Endothelial cell of umbilical vein (primary cell): ENCODE results near the gene THEMIS2. TPM values are rescaled to one million over a fixed set of nuclear protein-coding genes. Genes with fewer than 3 reads are reported as not detected.

ENCODE experiments used
- BruUV-seq: library from RNA; stranded (reverse); fragments of 400-500 nt; replicated peaks from 2 replicates; lab custom pipeline; 2021; lab: Mats Ljungman, UMichigan
- CTCF ChIA-PET: fragments of 300-600, 350-600 bp; sonication (Branson Sonifier 250); formaldehyde crosslinking; loops from one replicate; lab custom pipeline; 2021; ENCODE audit warnings: antibody characterized with exemption, inconsistent platforms; lab: Charles Lee
- POLR2A ChIA-PET: fragments of 300-600, 350-600 bp; sonication (Branson Sonifier 250); formaldehyde crosslinking; loops from one replicate; lab custom pipeline; 2021; ENCODE audit warnings: antibody characterized with exemption, inconsistent platforms; lab: Charles Lee
- DNase-seq: peaks from one replicate; pipeline ENCODE4 v3.0.0-alpha.2; 2011; ENCODE audit warnings: low read depth, low spot score
- FAIRE-seq: peaks from 2 replicates; lab custom pipeline; 2011; peaks lifted over from hg19 to GRCh38; lab: Jason Lieb, UNC
- H2AFZ ChIP-seq: 2 replicates; pipeline ENCODE4 v1.6.0; 2012; ENCODE audit warnings: low read depth, low read length, control low read depth, inconsistent platforms
- H3K27ac ChIP-seq: 2 replicates; pipeline ENCODE4 v1.5.1; 2011; ENCODE audit warnings: low read depth, mild to moderate bottlenecking, control low read depth, low read length, moderate library complexity; ENCODE audit not compliant: insufficient read depth
- H3K27me3 ChIP-seq, 2 experiments: 2 replicates each; pipeline versions ENCODE4 v1.6.0 to v1.6.1; 2011; ENCODE audit warnings: low read length in 2 of 2, mixed read lengths in 1 of 2; ENCODE audit not compliant: control insufficient read depth in 2 of 2, insufficient read depth in 2 of 2
- H3K36me3 ChIP-seq, 2 experiments: 2 replicates in 1 of 2; 3 replicates in 1 of 2; pipeline ENCODE4 v1.5.1; 2011; ENCODE audit warnings: low read length in 2 of 2, mild to moderate bottlenecking in 1 of 2, moderate library complexity in 1 of 2; ENCODE audit not compliant: control insufficient read depth in 2 of 2, insufficient read depth in 2 of 2; ENCODE audit errors: extremely low read depth in 1 of 2
- H3K4me1 ChIP-seq: 3 replicates; pipeline ENCODE4 v1.5.1; 2011; ENCODE audit warnings: mild to moderate bottlenecking, low read length; ENCODE audit not compliant: control insufficient read depth, insufficient read depth; ENCODE audit errors: extremely low read depth
- H3K4me2 ChIP-seq: 2 replicates; pipeline ENCODE4 v1.6.1; 2011; ENCODE audit warnings: low read length, control low read depth, mixed read lengths; ENCODE audit not compliant: insufficient read depth
- H3K4me3 ChIP-seq, 3 experiments: fragments of 200-600 bp in 1 of 3; sonication (generic), shearing (Covaris generic) in 1 of 3; replicated peaks in 1 of 3; 2 replicates each; pipeline ENCODE4 v1.5.1; 2011 to 2016; ENCODE audit warnings: control low read depth in 3 of 3, low read length in 3 of 3, mild to moderate bottlenecking in 2 of 3, inconsistent platforms in 1 of 3, low read depth in 1 of 3, moderate library complexity in 1 of 3; ENCODE audit not compliant: insufficient read depth in 1 of 3
- H3K79me2 ChIP-seq: 2 replicates; pipeline ENCODE4 v1.6.0; 2012; ENCODE audit warnings: low read length, inconsistent platforms; ENCODE audit not compliant: control insufficient read depth, insufficient read depth
- H3K9ac ChIP-seq: replicated peaks from 2 replicates; pipeline ENCODE3; 2011; ENCODE audit warnings: low read length, control low read depth; ENCODE audit not compliant: insufficient read depth; ENCODE audit errors: extremely low read depth
- H3K9me1 ChIP-seq: replicated peaks from 3 replicates; pipeline ENCODE4 v1.6.0; 2011; ENCODE audit warnings: mild to moderate bottlenecking, low read length; ENCODE audit not compliant: control insufficient read depth, insufficient read depth; ENCODE audit errors: extremely low read depth
- H3K9me3 ChIP-seq: replicated peaks from 2 replicates; pipeline ENCODE4 v1.5.1; 2012; ENCODE audit warnings: low read length, inconsistent platforms; ENCODE audit not compliant: control insufficient read depth, insufficient read depth
- H4K20me1 ChIP-seq: replicated peaks from 2 replicates; pipeline ENCODE3; 2011; ENCODE audit warnings: mild to moderate bottlenecking, low read length; ENCODE audit not compliant: control insufficient read depth, insufficient read depth; ENCODE audit errors: extremely low read depth
- EZH2 ChIP-seq: IDR thresholded peaks from 2 replicates; pipeline ENCODE4 v1.6.1; 2012; ENCODE audit warnings: borderline replicate concordance, low read depth, mild to moderate bottlenecking, moderate library complexity, low read length, inconsistent platforms; ENCODE audit not compliant: severe bottlenecking
- FOS ChIP-seq: IDR thresholded peaks from 2 replicates; pipeline ENCODE4 v1.6.1; 2011; ENCODE audit warnings: mild to moderate bottlenecking, low read length, moderate library complexity, borderline replicate concordance; ENCODE audit not compliant: insufficient read depth
- GATA2 ChIP-seq: IDR thresholded peaks from 2 replicates; pipeline ENCODE4 v1.7.0; 2011; ENCODE audit warnings: low read depth, mild to moderate bottlenecking, moderate library complexity, mixed read lengths, low read length; ENCODE audit not compliant: insufficient read length, insufficient read depth
- JUN ChIP-seq: IDR thresholded peaks from 2 replicates; pipeline ENCODE4 v1.6.1; 2011; ENCODE audit warnings: borderline replicate concordance, low read depth; ENCODE audit not compliant: insufficient read length, insufficient read depth
- MYC ChIP-seq: IDR thresholded peaks from one replicate; pipeline ENCODE4 v1.6.1; 2011; ENCODE audit warnings: mild to moderate bottlenecking, low read depth, low read length
- POLR2A ChIP-seq: IDR thresholded peaks from 2 replicates; pipeline ENCODE4 v1.6.1; 2012; ENCODE audit warnings: low read depth, mild to moderate bottlenecking, control low read depth, low read length
- POLR2AphosphoS5 ChIP-seq: IDR thresholded peaks from 2 replicates; pipeline ENCODE4 v1.6.1; 2012; ENCODE audit warnings: low read depth, mild to moderate bottlenecking, control low read depth, low read length, moderate library complexity; ENCODE audit not compliant: insufficient read depth
- dilution Hi-C: fragments of 300-500 bp; cut with MboI; formaldehyde crosslinking; loops from one replicate; pipeline ENCODE4 v1.15.0; 2019; ENCODE audit warnings: low sequenced_read_pairs; ENCODE audit not compliant: extremely low pct_ligation_motif_present
- intact Hi-C: fragments of 100-400 bp; cut with micrococcal nuclease; formaldehyde crosslinking; loops from one replicate; pipeline ENCODE4 v1.10.0; 2022
- polyA plus RNA-seq, 4 experiments: library from polyadenylated mRNA; depleted of rRNA in 3 of 4; stranded (reverse) in 3 of 4; unstranded in 1 of 4; fragments of >200 nt; gene quantifications; 2 replicates each; pipeline versions ENCODE4 v1.2.1 to v1.2.3, GENCODE V29; 2011 to 2012; ENCODE audit warnings: missing spikeins in 1 of 4
- total RNA-seq: library from RNA; stranded (reverse); gene quantifications from 2 replicates; pipeline ENCODE4 v1.2.3, GENCODE V29; 2021
- TF ChIP-seq, protein P1 (sequence below), 2 donors: IDR thresholded peaks; 1 replicate in 1 of 2; 2 replicates in 1 of 2; pipeline ENCODE4 v1.5.1; 2011; ENCODE audit warnings: low read length in 2 of 2, mild to moderate bottlenecking in 2 of 2, moderate library complexity in 2 of 2, control low read depth in 1 of 2, inconsistent platforms in 1 of 2, low read depth in 1 of 2; ENCODE audit not compliant: insufficient read depth in 1 of 2; ENCODE audit errors: extremely low read depth in 1 of 2
- TF ChIP-seq, protein P2 (sequence below): IDR thresholded peaks from 2 replicates; pipeline ENCODE4 v1.6.1; 2011; ENCODE audit not compliant: insufficient read depth, insufficient read length

The THEMIS2 gene
- total and polyA plus RNA-seq, 2 donors (not counting 3 experiments of a cell fraction or from before 2014, with no cell fraction given), result 11.1 to 15.7 TPM

DNA sequence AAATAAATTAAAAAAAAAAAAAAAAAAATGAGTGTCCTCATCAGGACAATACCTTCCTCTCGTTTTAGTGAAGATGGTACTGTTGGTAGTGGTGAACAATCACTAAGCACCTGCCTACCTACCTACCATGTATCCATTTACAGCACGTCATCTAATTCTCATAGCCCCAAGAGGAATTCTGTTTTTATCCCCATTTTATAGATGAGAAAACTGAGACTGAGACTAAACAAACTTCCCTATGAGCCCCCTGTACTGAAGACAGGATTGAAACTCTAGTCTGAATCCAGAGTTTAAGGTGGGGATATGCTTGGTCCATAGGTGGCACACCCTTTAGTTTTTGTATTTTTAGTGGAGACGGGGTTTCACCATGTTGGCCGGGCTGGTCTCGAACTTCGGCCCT lies 17.3 kb upstream of the THEMIS2 start:
- no peak for TF ChIP-seq POLR2AphosphoS5
- no peak for TF ChIP-seq POLR2A
- TF ChIP-seq MYC, result no peak
- no peak for TF ChIP-seq EZH2
- TF ChIP-seq FOS, result no peak
- no peak for TF ChIP-seq GATA2
- TF ChIP-seq, protein P1, sequence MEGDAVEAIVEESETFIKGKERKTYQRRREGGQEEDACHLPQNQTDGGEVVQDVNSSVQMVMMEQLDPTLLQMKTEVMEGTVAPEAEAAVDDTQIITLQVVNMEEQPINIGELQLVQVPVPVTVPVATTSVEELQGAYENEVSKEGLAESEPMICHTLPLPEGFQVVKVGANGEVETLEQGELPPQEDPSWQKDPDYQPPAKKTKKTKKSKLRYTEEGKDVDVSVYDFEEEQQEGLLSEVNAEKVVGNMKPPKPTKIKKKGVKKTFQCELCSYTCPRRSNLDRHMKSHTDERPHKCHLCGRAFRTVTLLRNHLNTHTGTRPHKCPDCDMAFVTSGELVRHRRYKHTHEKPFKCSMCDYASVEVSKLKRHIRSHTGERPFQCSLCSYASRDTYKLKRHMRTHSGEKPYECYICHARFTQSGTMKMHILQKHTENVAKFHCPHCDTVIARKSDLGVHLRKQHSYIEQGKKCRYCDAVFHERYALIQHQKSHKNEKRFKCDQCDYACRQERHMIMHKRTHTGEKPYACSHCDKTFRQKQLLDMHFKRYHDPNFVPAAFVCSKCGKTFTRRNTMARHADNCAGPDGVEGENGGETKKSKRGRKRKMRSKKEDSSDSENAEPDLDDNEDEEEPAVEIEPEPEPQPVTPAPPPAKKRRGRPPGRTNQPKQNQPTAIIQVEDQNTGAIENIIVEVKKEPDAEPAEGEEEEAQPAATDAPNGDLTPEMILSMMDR (IDR thresholded peaks at IDR 0.05; ENCODE audit: extremely low read depth in 1 of 2, insufficient read depth in 1 of 2, low read depth in 1 of 2, low read length in 2 of 2), result no peak
- TF ChIP-seq, protein P2, sequence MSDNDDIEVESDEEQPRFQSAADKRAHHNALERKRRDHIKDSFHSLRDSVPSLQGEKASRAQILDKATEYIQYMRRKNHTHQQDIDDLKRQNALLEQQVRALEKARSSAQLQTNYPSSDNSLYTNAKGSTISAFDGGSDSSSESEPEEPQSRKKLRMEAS, result no peak
- TF ChIP-seq JUN, result no peak
- ChIA-PET POLR2A (no interaction called here), CTCF (no interaction called here)
- Histone ChIP-seq H3K79me2 (no peaks in the 10 kb centered on the region), H2AFZ (no peak overlapping the region), H3K4me3 (no peak overlapping the region), H3K4me2 (no peak overlapping the region), H3K9me3 (no peaks in the 10 kb centered on the region), H3K27ac (no peak overlapping the region), H3K36me3 (peaks cover 3 to 12% of the 10 kb centered on the region in 2 experiments), H3K27me3 (no peaks in the 10 kb centered on the region), H4K20me1 (no peaks in the 10 kb centered on the region), H3K9me1 (no peaks in the 10 kb centered on the region), H3K9ac (no peak overlapping the region), H3K4me1 (no peaks in the 10 kb centered on the region)
- BruUV-seq, result no TSS peak
- dilution Hi-C loops (no loop called here), intact Hi-C loops (no loop called here)
- DNase-seq (no peak), FAIRE-seq (no peak)
